GM23248 (cell line): ENCODE measurements around the gene PTPRT. TPM values are rescaled to one million over a fixed set of nuclear protein-coding genes. Genes with fewer than 3 reads are reported as not detected.

Source experiments
- DNase-seq: peaks from one replicate; pipeline ENCODE4 v3.0.0-alpha.2; 2015
- H2AFZ ChIP-seq: fragments of 200-600 bp; sonication (generic); 2 replicates; pipeline ENCODE4 v1.6.1; 2016; ENCODE audit warnings: antibody characterized with exemption
- H3F3A ChIP-seq: fragments of 200-600 bp; sonication (generic); 2 replicates; pipeline ENCODE4 v1.6.1; 2016; ENCODE audit warnings: mild to moderate bottlenecking, antibody characterized with exemption, mixed run types; ENCODE audit not compliant: insufficient read depth
- H3K27ac ChIP-seq: fragments of 200-600 bp; sonication (generic); 2 replicates; pipeline ENCODE4 v1.5.1; 2016; ENCODE audit warnings: mild to moderate bottlenecking
- H3K27me3 ChIP-seq: fragments of 200-600 bp; sonication (generic); replicated peaks from 2 replicates; pipeline ENCODE4 v1.6.1; 2016; ENCODE audit warnings: mild to moderate bottlenecking; ENCODE audit not compliant: insufficient read depth
- H3K36me3 ChIP-seq: fragments of 200-600 bp; sonication (generic); 2 replicates; pipeline ENCODE4 v1.6.1; 2016; ENCODE audit warnings: low read depth, mild to moderate bottlenecking
- H3K4me1 ChIP-seq: fragments of 200-600 bp; sonication (generic); 2 replicates; pipeline ENCODE4 v1.6.1; 2016; ENCODE audit warnings: mild to moderate bottlenecking; ENCODE audit not compliant: insufficient read depth
- H3K4me2 ChIP-seq: fragments of 200-600 bp; sonication (generic); one replicate; pipeline ENCODE4 v1.6.1; 2016; ENCODE audit warnings: mild to moderate bottlenecking; ENCODE audit not compliant: unreplicated experiment
- H3K4me3 ChIP-seq: fragments of 200-600 bp; sonication (generic); 2 replicates; pipeline ENCODE4 v1.5.1; 2016; ENCODE audit warnings: mild to moderate bottlenecking
- H3K79me2 ChIP-seq: fragments of 200-600 bp; sonication (generic); 2 replicates; pipeline ENCODE4 v1.6.1; 2016; ENCODE audit warnings: mild to moderate bottlenecking; ENCODE audit not compliant: insufficient read depth
- H3K9ac ChIP-seq: fragments of 200-600 bp; sonication (generic); 2 replicates; pipeline ENCODE4 v1.6.1; 2016; ENCODE audit warnings: mild to moderate bottlenecking
- H3K9me2 ChIP-seq: fragments of 200-600 bp; sonication (generic); 2 replicates; pipeline ENCODE4 v1.6.1; 2016; ENCODE audit warnings: mixed run types, mild to moderate bottlenecking, moderate library complexity; ENCODE audit not compliant: insufficient read depth
- H3K9me3 ChIP-seq: fragments of 200-600 bp; sonication (generic); one replicate; pipeline ENCODE4 v1.6.1; 2017; ENCODE audit warnings: low read depth
- H4K20me1 ChIP-seq: fragments of 200-600 bp; sonication (generic); 2 replicates; pipeline ENCODE4 v1.6.0; 2016; ENCODE audit not compliant: insufficient read depth
- EZH2 ChIP-seq: fragments of 200-600 bp; sonication (generic); IDR thresholded peaks from 2 replicates; pipeline ENCODE4 v1.6.1; 2018; ENCODE audit warnings: antibody characterized with exemption, mild to moderate bottlenecking; ENCODE audit not compliant: insufficient read depth, poor library complexity, severe bottlenecking
- EZH2phosphoT487 ChIP-seq: fragments of 200-600 bp; sonication (generic); IDR thresholded peaks from 2 replicates; pipeline ENCODE4 v1.6.1; 2018; ENCODE audit warnings: antibody characterized with exemption, moderate library complexity, mild to moderate bottlenecking, low read depth; ENCODE audit not compliant: insufficient read depth
- WGBS, 2 experiments: methylation state at CpG; one replicate each; pipeline ENCODE4 v1.1.6; 2015 to 2017; ENCODE audit warnings: low lambda C conversion rate in 2 of 2, low coverage in 1 of 2; ENCODE audit errors: missing lambda C conversion rate in 2 of 2; 5-methylcytosine and 5-hydroxymethylcytosine counted together
- in situ Hi-C: fragments of 300-500 bp; cut with MboI; formaldehyde crosslinking; loops from 2 replicates; pipeline ENCODE4 v1.15.0; 2020
- polyA plus RNA-seq: library from polyadenylated mRNA; unstranded; fragments of >200 nt; fragmentation: Nextera tagmentation; extraction: Ambion mirVana; gene quantifications from 2 replicates; pipeline ENCODE4 v1.2.1, GENCODE V29; 2016
- total RNA-seq: library from RNA; depleted of rRNA; stranded (reverse); fragments of >200 nt; shearing (Covaris generic); gene quantifications from 2 replicates; pipeline ENCODE4 v1.2.3, GENCODE V29; 2014

PTPRT gene
- total and polyA plus RNA-seq, 2 experiments from 2014 or later = not detected

DNA sequence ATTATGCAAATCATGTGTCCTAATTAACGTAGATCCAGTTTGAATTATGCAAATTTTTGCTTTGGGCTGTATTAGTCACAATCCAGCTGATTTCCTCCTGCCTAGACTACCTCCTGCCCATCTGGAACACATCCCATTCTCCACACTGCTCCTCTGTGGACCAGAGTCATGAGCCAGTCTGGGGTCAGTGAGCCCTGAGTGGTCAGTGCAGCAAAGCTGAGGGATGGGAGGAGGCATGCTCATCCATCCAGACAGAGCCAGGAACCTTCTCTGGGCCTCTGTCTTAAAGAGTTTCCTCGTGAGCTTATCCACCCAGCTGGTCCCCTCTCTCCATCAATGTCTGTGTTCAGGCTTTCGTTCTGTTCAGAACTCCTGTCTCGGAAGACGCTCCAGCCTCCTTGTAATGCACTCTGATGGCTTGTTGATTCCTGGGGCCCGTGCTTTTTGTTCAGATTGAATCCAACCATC, 747.8 kb downstream of the PTPRT start:
- Histone ChIP-seq H3K4me3 (no peak overlapping the region), H3K4me2 (no peak overlapping the region), H4K20me1 (no peaks in the 10 kb centered on the region), H3K27ac (no peak overlapping the region), H3K27me3 (no peaks in the 10 kb centered on the region), H3K36me3 (no peaks in the 10 kb centered on the region), H2AFZ (no peak overlapping the region), H3K79me2 (no peaks in the 10 kb centered on the region), H3F3A (no peaks in the 10 kb centered on the region), H3K9me2 (no peaks in the 10 kb centered on the region), H3K9ac (no peak overlapping the region), H3K9me3 (no peaks in the 10 kb centered on the region), H3K4me1 (no peaks in the 10 kb centered on the region)
- 26 to 27% methylated on average over 6 of the region's 6 CpGs for WGBS, 2 experiments
- no peak for DNase-seq
- in situ Hi-C loops = no loop called here
- no peak for TF ChIP-seq EZH2
- no peak for TF ChIP-seq EZH2phosphoT487

DNA sequence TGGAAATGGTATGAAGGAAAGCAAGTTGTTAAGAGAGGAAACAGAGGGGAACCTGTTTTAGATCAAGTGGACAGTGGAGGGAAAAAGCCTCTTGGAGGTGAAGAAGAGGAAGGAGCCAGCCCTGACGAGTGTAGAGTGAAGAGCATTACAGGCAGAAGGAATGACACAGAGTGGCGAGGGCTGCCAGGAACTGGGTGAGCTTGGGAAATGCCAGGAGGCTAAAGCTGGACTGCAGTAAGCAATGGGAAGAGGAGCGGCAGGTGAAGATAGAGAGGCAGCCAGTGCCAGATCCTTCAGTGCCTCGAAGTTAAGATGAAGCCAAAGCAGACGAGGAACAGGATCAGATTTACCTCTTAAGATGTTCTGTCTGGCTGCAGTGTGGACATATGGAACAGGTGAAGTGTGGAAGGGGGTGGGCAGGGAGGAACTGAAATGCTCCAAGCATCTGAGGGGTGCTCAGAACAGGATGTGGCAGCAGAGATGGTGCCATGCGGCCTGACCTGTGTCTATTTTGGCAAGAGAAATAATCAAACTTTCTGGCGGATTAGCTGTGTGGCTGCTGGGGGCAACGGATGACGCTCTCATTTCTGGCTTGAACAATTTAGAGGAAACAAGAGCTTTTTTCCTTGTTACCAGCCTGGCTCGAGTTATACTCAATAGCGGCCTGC, 748.4 kb downstream of the PTPRT start:
- 42 to 44% methylated on average over 11 of the region's 11 CpGs for WGBS, 2 experiments
- TF ChIP-seq EZH2 = no peak
- no peak for TF ChIP-seq EZH2phosphoT487
- no peaks in the 10 kb centered on the region for H3K79me2 ChIP-seq
- H3K36me3 ChIP-seq = no peaks in the 10 kb centered on the region
- no peak overlapping the region for H3K4me3 ChIP-seq
- no peaks in the 10 kb centered on the region for H3F3A ChIP-seq
- H3K27ac ChIP-seq = no peak overlapping the region
- no peaks in the 10 kb centered on the region for H3K4me1 ChIP-seq
- H2AFZ ChIP-seq = no peak overlapping the region
- in situ Hi-C loops = no loop called here
- DNase-seq = no peak
- no peaks in the 10 kb centered on the region for H3K9me3 ChIP-seq
- H3K9ac ChIP-seq = no peak overlapping the region
- H3K4me2 ChIP-seq = no peak overlapping the region
- H3K27me3 ChIP-seq = no peaks in the 10 kb centered on the region
- H3K9me2 ChIP-seq = no peaks in the 10 kb centered on the region
- H4K20me1 ChIP-seq = no peaks in the 10 kb centered on the region

DNA sequence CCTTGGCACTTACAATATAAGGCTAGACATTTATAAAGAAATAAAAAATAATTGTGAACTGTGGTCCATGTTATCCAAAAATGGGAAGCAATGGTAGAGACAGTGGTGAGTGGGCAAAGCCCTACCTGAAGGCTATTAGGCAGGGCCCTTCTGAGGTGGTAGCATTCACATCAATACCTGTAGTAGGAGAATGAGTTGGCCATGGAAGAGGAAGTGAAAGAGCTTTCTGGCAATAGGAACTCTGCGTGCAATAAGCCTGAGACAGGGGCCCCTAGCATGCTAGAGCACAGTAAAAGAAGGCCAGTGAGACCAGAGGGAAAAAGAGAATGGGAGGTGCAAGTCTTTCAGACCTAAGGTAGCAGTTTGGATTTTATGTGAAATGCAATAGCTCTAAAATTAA, 754.5 kb downstream of the PTPRT start:
- Histone ChIP-seq H3K4me2 (no peak overlapping the region), H3F3A (no peaks in the 10 kb centered on the region), H3K4me1 (no peaks in the 10 kb centered on the region), H3K27me3 (no peaks in the 10 kb centered on the region), H4K20me1 (no peaks in the 10 kb centered on the region), H3K4me3 (no peak overlapping the region), H3K9me3 (no peaks in the 10 kb centered on the region), H3K9me2 (no peaks in the 10 kb centered on the region), H3K27ac (no peak overlapping the region), H3K36me3 (no peaks in the 10 kb centered on the region), H3K9ac (no peak overlapping the region), H2AFZ (no peak overlapping the region), H3K79me2 (no peaks in the 10 kb centered on the region)
- in situ Hi-C loops = no loop called here
- WGBS, 2 experiments = 6 to 24% methylated on average over 1 of the region's 1 CpG
- no peak for DNase-seq
- TF ChIP-seq EZH2 (no peak), EZH2phosphoT487 (no peak)

DNA sequence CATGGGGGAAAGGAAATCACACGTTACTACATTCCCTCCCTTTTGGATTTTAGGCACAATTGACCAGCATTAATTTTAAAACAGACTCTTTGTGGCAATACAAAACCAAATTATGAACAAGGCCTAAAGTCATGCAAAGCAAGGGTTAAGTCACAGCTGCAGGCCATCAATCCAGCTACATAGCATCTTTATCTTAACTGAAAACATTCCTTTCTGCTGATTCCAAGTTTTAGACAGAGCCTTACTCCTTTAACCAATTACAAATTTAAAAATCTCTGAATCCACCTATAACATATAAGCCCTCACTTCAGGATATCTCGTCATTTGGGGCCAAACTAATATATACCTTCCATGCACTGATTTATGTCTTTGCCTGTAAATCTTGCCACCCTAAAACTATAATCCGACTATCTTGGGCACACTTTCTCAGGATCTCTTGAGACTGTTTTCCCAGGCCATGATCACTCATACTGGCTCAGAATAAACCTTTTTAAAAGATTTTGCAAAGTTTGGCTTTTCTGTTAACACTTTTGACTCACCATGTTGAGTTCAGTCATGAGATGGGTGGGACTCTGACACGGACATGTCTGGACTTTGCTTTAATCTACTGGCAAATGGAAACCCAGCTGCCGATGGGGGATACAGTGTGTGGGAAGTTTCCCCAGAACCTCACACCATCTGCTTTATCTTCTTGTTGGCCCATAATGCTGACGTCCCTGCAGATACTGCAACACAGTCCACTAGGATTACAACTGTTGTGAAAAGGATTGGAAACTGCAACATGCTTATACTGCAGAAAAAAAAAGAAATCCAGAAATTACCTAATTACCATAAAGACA, 757.0 kb downstream of the PTPRT start:
- Histone ChIP-seq H3K4me1 (no peaks in the 10 kb centered on the region), H3K9ac (no peak overlapping the region), H3K27me3 (no peaks in the 10 kb centered on the region), H3K9me3 (no peaks in the 10 kb centered on the region), H2AFZ (no peak overlapping the region), H3K9me2 (no peaks in the 10 kb centered on the region), H3F3A (no peaks in the 10 kb centered on the region), H3K36me3 (no peaks in the 10 kb centered on the region), H3K79me2 (no peaks in the 10 kb centered on the region), H3K4me2 (no peak overlapping the region), H4K20me1 (no peaks in the 10 kb centered on the region), H3K4me3 (no peak overlapping the region), H3K27ac (no peak overlapping the region)
- no peak for TF ChIP-seq EZH2phosphoT487
- TF ChIP-seq EZH2 = no peak
- in situ Hi-C loops = no loop called here
- WGBS, 2 experiments = 3 to 5% methylated on average over 6 of the region's 6 CpGs
- no peak for DNase-seq
